ENCODE data around the gene RAMP1. TPM values are rescaled to one million over a fixed set of nuclear protein-coding genes. Genes with fewer than 3 reads are reported as not detected.

Gene RAMP1
- total RNA-seq, 1 donor from 2014 or later, result 3.9 TPM

DNA sequence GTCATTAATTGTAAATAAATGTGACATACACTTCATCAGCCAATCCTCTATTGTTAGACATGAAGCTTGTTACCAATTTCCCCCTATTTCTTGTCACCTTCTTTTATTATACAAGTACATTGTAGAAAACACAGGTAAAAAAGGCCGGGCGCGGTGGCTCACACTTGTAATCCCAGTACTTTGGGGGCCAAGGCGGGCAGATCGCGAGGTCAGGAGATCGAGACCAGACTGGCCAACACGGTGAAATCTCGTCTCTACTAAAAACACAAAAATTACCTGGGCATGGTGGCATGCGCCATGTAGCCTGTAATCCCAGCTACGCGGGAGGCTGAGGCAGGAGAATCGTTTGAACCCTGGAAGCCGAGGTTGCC lies 64.7 kb downstream of the RAMP1 start:
- Mint-ChIP-seq H3K4me3 (peak overlapping the region; percentile 47), H3K9me3 (no peaks in the 10 kb centered on the region), H3K36me3 (ENCODE audit: low read depth) (no peaks in the 10 kb centered on the region), H3K4me1 (peaks cover 12% of the 10 kb centered on the region), H3K27me3 (peaks cover 5% of the 10 kb centered on the region), H3K27ac (no peak overlapping the region)
- ATAC-seq (ENCODE audit: low read depth), result no peak
- DNase-seq, result no peak
- ChIA-PET POLR2A (interaction anchor here (2.2 kb wide), 1 partner anchor 19 kb away, joined by 10 read pairs; no protein-coding TSS in a partner anchor), CTCF (interaction anchor here (1.1 to 1.2 kb wide), 3 partner anchors 25 to 339 kb away, joined by 3 to 6 read pairs (median 3); no protein-coding TSS in a partner anchor)
- TF ChIP-seq, protein P1, sequence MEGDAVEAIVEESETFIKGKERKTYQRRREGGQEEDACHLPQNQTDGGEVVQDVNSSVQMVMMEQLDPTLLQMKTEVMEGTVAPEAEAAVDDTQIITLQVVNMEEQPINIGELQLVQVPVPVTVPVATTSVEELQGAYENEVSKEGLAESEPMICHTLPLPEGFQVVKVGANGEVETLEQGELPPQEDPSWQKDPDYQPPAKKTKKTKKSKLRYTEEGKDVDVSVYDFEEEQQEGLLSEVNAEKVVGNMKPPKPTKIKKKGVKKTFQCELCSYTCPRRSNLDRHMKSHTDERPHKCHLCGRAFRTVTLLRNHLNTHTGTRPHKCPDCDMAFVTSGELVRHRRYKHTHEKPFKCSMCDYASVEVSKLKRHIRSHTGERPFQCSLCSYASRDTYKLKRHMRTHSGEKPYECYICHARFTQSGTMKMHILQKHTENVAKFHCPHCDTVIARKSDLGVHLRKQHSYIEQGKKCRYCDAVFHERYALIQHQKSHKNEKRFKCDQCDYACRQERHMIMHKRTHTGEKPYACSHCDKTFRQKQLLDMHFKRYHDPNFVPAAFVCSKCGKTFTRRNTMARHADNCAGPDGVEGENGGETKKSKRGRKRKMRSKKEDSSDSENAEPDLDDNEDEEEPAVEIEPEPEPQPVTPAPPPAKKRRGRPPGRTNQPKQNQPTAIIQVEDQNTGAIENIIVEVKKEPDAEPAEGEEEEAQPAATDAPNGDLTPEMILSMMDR (IDR thresholded peaks at IDR 0.05), result no peak
- intact Hi-C loops (cut with micrococcal nuclease), result loop anchor here (5.0 kb wide), 2 partner anchors 138 to 308 kb away; partner anchors contain the start of gene SCLY

DNA sequence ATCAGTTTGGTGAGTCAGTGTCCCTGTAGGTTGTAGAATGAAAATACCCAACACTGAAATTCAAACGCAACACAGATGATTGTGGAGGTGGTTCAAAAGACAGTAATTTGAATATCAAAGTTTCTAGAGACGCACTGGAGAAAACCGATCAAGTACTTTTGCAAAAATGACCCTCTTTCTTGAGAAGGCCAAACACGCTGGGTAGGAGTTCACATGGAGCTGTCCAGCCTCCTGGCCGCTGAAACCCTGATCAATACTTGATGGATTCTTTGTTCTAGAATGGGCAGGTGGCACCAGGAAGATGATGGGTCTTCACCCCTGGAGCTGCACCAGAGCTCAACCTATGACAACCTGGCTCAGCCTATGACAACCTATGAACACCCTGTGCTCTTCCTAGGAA lies 67.7 kb downstream of the RAMP1 start:
- intact Hi-C loops (cut with micrococcal nuclease), result no loop called here
- ATAC-seq (ENCODE audit: low read depth) (no peak), DNase-seq (no peak)
- Mint-ChIP-seq H3K4me1 (peaks cover 14% of the 10 kb centered on the region), H3K9me3 (no peaks in the 10 kb centered on the region), H3K36me3 (ENCODE audit: low read depth) (no peaks in the 10 kb centered on the region), H3K27me3 (peaks cover 8% of the 10 kb centered on the region), H3K27ac (no peak overlapping the region), H3K4me3 (no peak overlapping the region)
- TF ChIP-seq, protein P1 (IDR thresholded peaks at IDR 0.05), result no peak
- ChIA-PET POLR2A (no interaction called here), CTCF (no interaction called here)

GRCh38 chr2:237927986-237928385 lies 68.6 kb downstream of the RAMP1 start:
- Mint-ChIP-seq H3K4me3 (no peak overlapping the region), H3K9me3 (no peaks in the 10 kb centered on the region), H3K4me1 (peaks cover 14% of the 10 kb centered on the region), H3K36me3 (ENCODE audit: low read depth) (no peaks in the 10 kb centered on the region), H3K27me3 (peaks cover 8% of the 10 kb centered on the region), H3K27ac (no peak overlapping the region)
- intact Hi-C loops (cut with micrococcal nuclease), result no loop called here
- ATAC-seq (ENCODE audit: low read depth) (no peak), DNase-seq (no peak)
- TF ChIP-seq, protein P1 (IDR thresholded peaks at IDR 0.05), result no peak
- ChIA-PET POLR2A (no interaction called here), CTCF (no interaction called here)

DNA sequence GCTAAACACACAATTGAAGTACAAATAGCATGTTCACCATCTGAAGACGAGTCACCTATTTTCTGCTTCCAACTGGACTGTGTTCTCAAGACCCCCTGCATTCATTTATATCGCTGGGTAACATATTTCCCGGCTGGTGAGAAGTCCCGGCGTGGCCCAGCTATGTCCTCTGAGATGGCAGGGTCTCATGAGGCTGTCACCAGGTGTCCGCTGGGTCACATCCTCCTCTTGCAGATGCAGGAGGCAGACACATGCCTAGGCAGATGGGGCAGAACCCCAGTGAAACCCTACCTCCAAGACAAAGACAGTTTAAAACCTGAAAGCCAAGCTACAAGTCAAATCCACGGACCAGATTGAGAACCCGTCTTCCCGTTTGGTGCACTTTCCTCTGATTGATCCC lies 70.6 kb downstream of the RAMP1 start:
- intact Hi-C loops (cut with micrococcal nuclease), result no loop called here
- POLR2A ChIA-PET, result no interaction called here
- TF ChIP-seq, protein P1 (IDR thresholded peaks at IDR 0.05), result no peak
- ATAC-seq (ENCODE audit: low read depth), result no peak
- Mint-ChIP-seq H3K4me1 (peaks cover 7% of the 10 kb centered on the region), H3K27ac (no peak overlapping the region), H3K4me3 (no peak overlapping the region), H3K36me3 (ENCODE audit: low read depth) (no peaks in the 10 kb centered on the region), H3K27me3 (peaks cover 11% of the 10 kb centered on the region), H3K9me3 (no peaks in the 10 kb centered on the region)
- CTCF ChIA-PET, result no interaction called here
- DNase-seq, result no peak

DNA sequence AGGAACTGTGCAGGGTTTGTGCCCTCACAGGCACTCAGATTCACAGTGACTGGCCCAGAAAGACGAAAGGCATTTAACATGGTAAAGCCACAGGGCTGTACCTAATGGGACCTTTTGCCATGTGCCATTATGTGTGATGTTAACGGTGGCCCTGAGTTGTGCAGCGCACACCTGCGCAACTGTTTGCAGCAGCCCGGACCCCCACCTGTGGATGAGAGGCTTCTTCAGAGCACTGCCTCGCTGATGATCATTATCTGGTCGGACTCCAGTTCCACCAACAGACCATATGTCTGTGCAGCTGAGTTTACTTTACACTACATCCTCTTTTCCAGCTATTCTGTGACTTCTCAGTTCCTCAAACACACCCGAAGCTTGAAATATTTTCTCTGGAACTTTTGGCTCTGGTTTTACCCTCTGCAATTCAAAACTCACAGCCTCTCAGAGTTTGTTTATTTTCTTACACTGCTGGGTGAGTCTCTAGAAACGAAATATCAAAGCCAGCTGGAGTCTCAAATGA lies 71.8 kb downstream of the RAMP1 start:
- no peaks in the 10 kb centered on the region for H3K36me3 Mint-ChIP-seq (ENCODE audit: low read depth)
- no peak overlapping the region for H3K4me3 Mint-ChIP-seq
- no peak for ATAC-seq (ENCODE audit: low read depth)
- intact Hi-C loops (cut with micrococcal nuclease), result no loop called here
- ChIA-PET CTCF (no interaction called here), POLR2A (interaction anchor here (0.6 kb wide), 1 partner anchor 41 kb away, joined by 4 read pairs; no protein-coding TSS in a partner anchor)
- H3K27me3 Mint-ChIP-seq, result peaks cover 11% of the 10 kb centered on the region
- H3K9me3 Mint-ChIP-seq, result no peaks in the 10 kb centered on the region
- no peak for DNase-seq
- TF ChIP-seq, protein P1 (IDR thresholded peaks at IDR 0.05), result no peak
- peaks cover 7% of the 10 kb centered on the region for H3K4me1 Mint-ChIP-seq
- no peak overlapping the region for H3K27ac Mint-ChIP-seq

All from activated B cell treated with CpG ODN at 0.5 μM for 24 hours (primary cell).